Inflammatory macrophage treated with lipopolysaccharide for 1 hour (primary cell): ENCODE data around the gene ITGAE.

ENCODE experiments used
- DNase-seq, 2 donors: peaks; one replicate each; pipeline ENCODE4 v3.0.0-alpha.2; 2020 to 2022

Gene ITGAE

GRCh38 chr17:3689262-3690093 is 111.5 kb downstream of the ITGAE start:
- no peak for DNase-seq

DNA sequence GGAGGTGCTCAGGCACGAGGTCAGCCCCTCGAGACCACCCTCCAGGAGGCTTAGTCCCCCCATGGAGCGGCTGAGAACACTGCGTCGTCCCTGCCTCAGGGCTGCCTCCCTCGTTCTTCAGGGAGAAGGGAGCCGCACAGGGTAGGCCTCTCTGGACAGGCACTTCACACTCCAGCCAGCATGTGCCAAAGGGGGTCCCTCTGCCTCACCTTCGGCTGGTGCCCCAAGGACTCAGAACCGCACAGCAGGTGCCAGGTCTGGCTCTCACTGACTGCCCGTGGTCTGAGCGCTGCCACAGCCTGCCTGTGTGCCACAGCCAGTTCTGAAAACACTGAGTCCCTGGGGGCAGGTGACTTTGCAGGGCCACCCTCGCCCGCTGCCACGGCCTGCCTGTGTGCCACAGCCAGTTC is 112.1 kb downstream of the ITGAE start:
- DNase-seq, result no peak

DNA sequence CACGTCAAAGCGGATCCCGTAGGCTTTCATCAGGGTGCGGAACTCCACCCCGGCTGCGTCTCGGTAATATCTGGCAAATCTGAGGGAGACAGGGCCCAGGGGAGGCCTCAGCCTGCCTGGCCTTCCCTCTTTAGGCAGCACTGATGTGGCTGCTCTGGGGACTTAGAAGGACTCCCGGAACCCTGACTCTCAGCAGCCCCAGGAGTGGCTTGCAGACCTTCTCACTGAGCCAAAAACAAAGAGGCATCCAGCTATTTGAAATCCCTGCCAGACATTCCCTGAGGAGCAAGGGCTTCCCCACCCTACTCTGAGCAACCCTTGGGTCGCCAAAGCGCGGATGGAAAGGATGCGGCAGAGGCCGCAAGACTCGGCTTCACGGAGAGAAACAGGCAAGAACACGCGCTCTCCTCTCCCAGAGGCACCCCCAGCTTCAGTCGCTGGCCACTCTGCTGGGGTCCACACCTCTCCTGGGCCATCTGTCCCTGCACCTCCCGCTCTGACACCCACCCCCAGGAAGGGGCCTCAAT is 112.9 kb downstream of the ITGAE start:
- no peak for DNase-seq

GRCh38 chr17:3685174-3685573 is 115.8 kb downstream of the ITGAE start:
- no peak for DNase-seq

DNA sequence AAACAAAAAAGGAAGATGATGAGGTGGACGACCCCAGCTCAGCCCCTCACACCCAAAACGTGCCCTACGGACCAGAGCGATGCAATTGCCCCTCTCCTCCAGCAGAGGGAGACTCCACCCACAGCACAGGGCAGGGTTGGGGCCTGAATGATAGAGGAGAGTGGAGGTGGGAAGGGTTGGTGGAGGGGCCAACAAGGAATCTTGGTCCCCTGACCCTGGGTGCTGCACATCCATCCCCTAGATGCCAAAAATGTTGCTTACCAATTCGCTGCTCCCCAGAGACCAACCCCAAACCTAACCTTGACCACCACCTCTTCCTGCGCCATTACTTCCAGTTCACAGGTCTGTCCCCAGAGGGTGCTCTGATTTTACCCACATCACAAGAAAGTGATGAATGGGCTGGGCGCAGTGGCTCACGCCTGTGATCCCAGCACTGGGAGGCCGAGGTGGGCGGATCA is 117.9 kb downstream of the ITGAE start:
- peak in 1 of 2 donors; percentile 69 for DNase-seq

- DNase-seq, result no peak
Observed at GRCh38 chr17:3682033-3682432, 119.0 kb downstream of the ITGAE start.

GRCh38 chr17:3681565-3681964 is 119.4 kb downstream of the ITGAE start:
- no peak for DNase-seq

DNA sequence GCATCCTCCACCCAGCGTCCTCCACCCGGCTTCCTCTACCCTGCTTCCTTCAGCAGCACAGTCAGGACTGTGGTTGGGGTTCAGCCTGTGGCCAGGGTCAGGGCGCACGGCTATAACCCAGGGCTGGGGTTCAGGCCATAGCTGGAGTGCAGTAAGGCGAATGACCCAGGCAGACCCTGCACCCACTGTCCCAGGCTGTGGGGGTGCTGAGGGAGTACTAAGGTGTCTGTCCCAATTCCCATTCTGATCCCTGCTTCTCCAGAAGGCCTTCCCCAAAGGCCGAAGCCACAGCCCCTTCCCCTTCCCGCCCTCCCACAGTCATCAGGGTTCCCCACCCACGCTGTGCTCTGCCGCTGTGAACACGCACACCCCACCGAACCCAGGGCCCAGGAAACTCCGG is 119.9 kb downstream of the ITGAE start:
- no peak for DNase-seq

GRCh38 chr17:3679531-3680126 is 121.4 kb downstream of the ITGAE start:
- no peak for DNase-seq

DNA sequence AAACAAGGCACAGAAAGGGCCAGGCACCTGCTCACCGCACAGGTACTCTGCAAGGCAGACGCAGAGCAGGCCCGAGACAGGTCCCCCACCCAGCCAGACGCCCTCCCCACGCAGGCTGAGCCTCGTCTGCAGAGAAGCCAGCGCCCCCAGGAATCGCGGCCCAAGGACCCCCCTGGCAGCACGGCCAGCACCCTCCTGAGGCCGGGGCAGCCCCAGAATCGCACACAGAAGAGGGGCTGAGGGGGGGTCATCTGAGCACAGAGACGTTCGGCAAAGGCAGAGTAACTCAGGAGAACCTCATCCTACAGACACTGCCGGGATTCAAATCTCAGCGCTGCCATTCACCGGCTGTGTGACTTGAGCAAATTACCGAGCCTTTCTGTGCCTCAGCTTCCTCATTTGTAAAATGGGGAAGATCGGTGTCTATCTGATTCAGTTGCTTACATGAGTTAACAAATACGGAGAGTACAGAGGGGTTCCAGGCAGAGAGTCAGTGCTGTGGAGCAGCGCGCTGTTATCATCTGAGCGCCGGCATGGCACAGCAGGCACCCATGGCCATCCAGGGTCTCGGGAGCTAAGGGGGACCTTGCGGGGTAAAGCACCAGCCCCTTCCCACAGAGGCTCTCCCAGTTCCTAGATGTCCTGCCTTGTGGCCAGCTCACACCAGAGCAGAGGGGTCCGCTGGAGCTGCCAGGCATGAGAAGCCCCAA is 122.0 kb downstream of the ITGAE start:
- peak; percentile 35 to 46 for DNase-seq

GRCh38 chr17:3678095-3678820 is 122.7 kb downstream of the ITGAE start:
- no peak for DNase-seq

- no peak for DNase-seq
Observed at GRCh38 chr17:3675886-3676285, 125.1 kb downstream of the ITGAE start.

GRCh38 chr17:3672571-3672970 is 128.4 kb downstream of the ITGAE start:
- no peak for DNase-seq

- no peak for DNase-seq
Observed at GRCh38 chr17:3669548-3669947, 131.4 kb downstream of the ITGAE start.

- DNase-seq, result no peak
Observed at GRCh38 chr17:3669085-3669347, 132.0 kb downstream of the ITGAE start.

- peak; percentile 98 to 100 for DNase-seq
Observed at GRCh38 chr17:3668279-3669084, 132.5 kb downstream of the ITGAE start, which contains the start of the genes EMC6 and TAX1BP3. Gene EMC6, plus strand, starts transcription at chr17:3668812. Its CDS starts 335 bp downstream, at chr17:3669147. Gene TAX1BP3, minus strand, starts transcription at chr17:3668578. Its CDS starts 52 bp downstream, at chr17:3668526.

DNA sequence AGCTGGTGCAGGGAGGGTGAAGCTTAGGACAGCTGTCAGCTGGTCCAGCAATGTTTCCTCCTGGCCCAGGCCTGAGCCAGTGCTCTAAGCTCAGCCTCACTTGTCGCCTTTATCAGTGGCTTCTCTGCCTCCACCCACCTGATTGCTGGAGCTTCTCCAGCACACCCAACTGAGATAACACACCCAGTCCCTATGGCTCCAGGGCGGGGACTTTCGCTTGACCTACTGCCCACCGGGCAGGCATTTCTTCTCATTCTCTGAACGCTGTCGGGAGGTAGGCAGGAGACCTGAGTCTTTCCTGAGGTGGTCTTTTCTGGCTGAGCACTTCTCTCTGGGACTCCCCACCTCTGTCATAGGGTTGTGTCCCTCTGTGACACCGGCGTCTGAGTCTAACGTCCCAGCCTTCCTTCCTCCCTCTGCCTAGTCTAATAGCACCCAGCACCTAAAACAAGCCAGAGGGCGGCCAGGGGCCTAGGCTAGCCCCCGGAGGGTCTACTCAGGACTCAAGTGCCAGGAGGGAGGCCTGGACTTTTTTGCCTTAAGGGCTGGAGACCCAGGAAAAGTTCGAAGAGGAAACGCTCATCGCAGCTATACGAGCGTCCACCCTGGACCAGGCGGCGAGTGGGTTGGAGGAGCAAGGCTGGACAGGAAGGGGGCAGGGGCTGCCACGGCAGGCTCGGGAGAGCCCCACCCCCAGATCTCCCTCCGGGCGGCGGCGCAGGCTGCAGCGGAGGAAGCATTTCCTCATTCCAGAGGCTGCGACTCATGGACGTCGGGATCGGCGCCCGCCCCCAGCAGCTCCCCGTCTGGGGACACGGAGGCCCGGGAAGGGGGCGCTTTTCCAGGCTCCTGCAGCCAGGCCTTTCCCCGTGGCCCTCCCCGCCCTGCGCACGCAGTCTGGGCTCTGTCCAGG is 133.4 kb downstream of the ITGAE start:
- DNase-seq, result peak; percentile 35 to 66

DNA sequence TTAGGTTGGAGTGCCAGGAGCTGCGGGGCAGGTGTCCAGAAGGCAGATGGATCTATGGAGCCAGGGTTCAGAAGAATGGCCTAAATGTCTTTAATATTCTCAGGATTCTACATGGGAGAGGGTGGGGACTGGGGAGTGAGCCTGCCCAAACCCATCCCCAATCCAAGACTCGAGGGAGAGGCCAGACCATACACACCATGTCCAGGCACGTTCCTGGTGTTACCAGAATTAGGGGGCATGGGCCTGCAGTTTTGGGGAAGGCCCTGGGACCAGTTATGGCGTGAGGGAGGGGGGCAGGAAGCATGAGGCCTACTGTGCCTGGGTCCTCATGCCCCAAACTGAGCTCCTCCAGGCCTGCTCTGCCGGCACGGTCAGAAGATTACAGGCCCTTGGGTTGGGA is 134.5 kb downstream of the ITGAE start:
- no peak for DNase-seq

GRCh38 chr17:3665834-3666233 is 135.2 kb downstream of the ITGAE start:
- DNase-seq, result no peak
